H7 (cell line): ENCODE data around the gene SURF1. TPM values are rescaled to one million over a fixed set of nuclear protein-coding genes. Genes with fewer than 3 reads are reported as not detected.
"Not testable (repeated sequence)": the region's sequence is repeated elsewhere in the genome, so short reads cannot be mapped to it uniquely, and the experiment has no call there.

Source experiments
- DNase-seq: peaks from one replicate; pipeline ENCODE4 v3.0.0; 2012
- H3K27me3 ChIP-seq: 2 replicates; pipeline ENCODE4 v1.6.0; 2011; ENCODE audit warnings: mild to moderate bottlenecking, low read length; ENCODE audit not compliant: control insufficient read depth, insufficient read depth
- H3K36me3 ChIP-seq: replicated peaks from 2 replicates; pipeline ENCODE4 v1.5.1; 2011; ENCODE audit warnings: low read length; ENCODE audit not compliant: control insufficient read depth, insufficient read depth
- H3K4me3 ChIP-seq: 2 replicates; pipeline ENCODE4 v1.5.1; 2011; ENCODE audit warnings: low read depth, mild to moderate bottlenecking, control low read depth, low read length, moderate library complexity; ENCODE audit not compliant: insufficient read depth
- total RNA-seq: library from RNA; depleted of rRNA; stranded (reverse); fragments of >200 nt; shearing (Covaris generic); gene quantifications from 2 replicates; pipeline ENCODE4 v1.2.3, GENCODE V29; 2014

SURF1 gene
- total RNA-seq, 1 experiment from 2014 or later: 31.8 TPM

DNA sequence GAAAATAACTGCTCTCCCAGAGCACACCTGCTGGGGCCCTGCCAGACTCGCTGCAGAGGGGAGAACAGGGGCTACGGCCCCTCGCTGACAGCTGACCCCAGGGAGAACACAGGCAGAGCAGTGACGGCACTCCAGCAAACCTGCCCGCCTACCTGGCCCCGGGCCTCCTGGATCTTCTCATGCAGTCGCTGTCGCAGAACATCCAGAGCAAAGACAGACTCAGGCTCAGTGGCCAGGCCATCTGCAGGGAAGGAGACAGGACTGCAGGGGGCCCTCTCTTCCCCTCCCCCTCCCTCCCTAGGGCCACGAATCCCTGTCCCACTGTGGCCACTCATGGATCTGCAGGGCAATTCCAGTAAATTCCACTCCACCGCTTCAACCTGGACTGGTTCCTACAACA is 22.7 kb downstream of the SURF1 start:
- no peak overlapping the region for H3K4me3 ChIP-seq
- H3K27me3 ChIP-seq: no peaks in the 10 kb centered on the region
- no peak for DNase-seq
- peaks cover 22% of the 10 kb centered on the region for H3K36me3 ChIP-seq

DNA sequence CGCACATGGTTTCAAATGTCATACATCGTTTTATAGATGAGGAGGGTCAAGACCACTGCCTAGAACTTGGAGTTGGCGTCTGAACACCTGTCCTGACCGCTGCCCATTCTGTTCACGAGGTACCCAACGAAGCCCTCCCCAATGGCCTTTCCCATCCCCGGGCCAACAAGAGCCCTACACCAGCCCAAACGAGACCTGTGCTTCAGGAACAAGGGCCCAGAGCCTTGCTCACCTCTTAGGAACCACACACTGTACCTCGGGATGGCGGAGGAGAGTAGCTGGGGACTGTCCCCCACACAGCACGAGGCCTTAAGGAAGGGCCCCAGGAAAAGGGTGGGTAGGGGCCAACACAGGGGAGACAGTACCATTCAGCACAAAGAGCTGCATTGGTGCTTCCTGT is 23.3 kb downstream of the SURF1 start:
- Histone ChIP-seq H3K4me3 (no peak overlapping the region), H3K27me3 (no peaks in the 10 kb centered on the region), H3K36me3 (peaks cover 22% of the 10 kb centered on the region)
- no peak for DNase-seq

DNA sequence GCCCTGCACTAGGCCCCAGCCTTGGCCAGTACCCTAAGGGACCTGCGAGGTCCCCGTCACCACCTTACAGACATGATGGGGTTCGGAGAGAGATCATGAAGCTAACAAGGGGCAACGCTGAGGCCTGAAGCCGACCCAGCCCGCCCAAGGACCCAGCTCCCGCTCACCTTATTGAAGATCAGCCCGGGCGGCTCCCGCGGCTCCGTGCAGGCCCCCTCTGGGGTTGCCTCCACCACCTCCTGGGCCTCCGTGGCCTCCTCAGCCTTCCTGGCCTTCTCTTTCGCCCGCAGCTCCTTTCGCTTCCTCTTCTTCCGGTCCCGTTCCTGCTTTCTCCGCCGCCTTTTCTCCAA is 23.9 kb downstream of the SURF1 start:
- no peaks in the 10 kb centered on the region for H3K27me3 ChIP-seq
- peaks cover 22% of the 10 kb centered on the region for H3K36me3 ChIP-seq
- no peak for DNase-seq

DNA sequence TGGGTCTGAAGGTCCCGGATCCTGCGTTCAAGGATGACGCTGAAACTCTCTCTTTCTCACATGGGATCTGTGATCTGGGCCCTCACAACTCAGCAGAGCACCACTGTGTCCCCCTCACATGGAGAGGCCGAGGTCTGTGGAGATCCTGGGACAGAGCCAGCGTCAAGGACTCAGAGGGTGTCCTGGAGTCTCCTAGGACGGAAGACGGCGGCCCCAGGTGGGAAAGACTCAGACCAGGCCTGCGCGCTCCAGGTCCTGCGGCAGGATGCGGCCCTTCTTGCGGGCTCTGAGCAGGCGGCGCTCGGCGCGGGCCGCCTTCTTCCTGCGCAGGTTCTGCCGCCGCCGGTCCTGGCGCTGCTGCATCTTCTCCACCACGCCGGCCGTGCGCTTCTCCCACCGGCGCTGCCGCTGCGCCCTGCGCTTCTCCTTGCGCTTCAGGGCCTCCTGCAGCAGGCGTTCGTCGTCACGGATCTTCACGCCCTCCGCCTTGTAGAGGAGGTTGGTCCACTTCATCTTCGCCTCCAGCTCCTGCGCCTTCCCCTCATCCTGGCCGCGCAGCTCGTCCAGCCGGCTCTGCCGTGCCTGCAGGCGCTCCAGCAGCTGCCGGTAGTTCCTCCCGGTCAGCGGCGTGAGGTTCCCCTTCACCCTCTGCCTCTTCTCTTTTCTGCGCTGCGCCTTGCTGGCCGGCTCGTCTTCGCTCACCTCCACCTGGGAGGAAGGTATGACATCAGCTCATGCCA is 24.5 kb downstream of the SURF1 start:
- no peaks in the 10 kb centered on the region for H3K27me3 ChIP-seq

More for the DNA sequence above, 23.9 kb downstream of the SURF1 start:
- H3K4me3 ChIP-seq: no peak overlapping the region

DNA sequence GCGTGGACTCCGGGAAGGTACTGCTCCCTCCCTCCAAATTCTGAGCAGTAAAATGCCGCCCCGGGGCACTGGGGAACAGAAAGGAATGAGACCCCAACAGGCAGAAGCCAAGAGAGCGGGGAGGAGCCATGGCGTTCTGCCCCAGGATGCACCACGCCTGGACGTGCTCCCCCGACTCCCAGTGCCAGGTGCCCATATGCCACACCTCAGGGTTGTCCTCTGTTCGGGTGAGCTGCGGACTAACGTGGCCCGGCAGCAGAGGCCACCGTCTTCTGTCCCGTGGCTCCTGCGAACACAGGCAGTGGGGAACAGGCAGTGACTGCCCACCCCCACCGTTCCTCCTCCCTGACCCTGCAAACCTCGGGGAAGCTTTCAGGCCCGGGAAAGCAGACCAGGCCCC is 25.1 kb downstream of the SURF1 start:
- Histone ChIP-seq H3K27me3 (no peaks in the 10 kb centered on the region), H3K36me3 (peaks cover 22% of the 10 kb centered on the region), H3K4me3 (no peak overlapping the region)
- no peak for DNase-seq

More for the DNA sequence above, 24.5 kb downstream of the SURF1 start:
- Histone ChIP-seq H3K36me3 (peaks cover 22% of the 10 kb centered on the region), H3K4me3 (no peak overlapping the region)
- DNase-seq: no peak

DNA sequence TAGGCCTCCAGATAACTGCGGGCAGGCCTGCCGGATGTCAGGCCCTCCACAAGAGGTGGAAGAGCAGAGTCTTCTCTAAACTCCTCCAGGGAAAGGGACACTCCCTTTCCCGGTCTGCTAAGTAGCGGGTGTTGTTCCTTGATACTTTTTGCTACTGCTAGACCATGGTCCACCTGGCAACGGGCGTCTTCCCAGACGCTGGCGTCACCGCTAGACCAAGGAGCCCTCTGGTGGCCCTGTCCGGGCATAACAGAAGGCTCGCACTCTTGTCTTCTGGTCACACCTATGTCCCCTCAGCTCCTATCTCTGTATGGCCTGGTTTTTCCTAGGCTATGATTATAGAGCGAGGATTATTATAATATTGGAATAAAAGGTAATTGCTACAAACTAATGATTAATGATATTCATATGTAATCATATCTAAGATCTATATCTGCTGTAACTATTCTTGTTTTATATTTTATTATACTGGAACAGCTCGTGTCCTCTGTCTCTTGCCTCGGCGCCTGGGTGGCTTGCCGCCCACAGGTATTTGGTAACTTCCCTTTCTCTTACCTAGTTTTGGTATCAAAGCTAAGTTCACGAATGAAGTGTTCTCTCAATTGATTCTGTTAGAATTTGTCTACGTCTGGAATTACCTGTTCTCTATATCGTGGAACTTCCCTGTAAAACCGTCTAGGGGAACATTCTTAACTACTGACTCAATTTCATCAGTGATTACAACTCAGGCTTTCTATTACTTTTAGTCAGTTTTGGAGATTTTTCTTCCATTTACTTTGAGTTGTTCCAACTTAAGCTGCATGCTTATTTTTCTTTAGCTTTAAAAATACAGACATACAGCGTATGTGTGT is 26.8 kb downstream of the SURF1 start:
- not testable (repeated sequence) for DNase-seq, H3K4me3 ChIP-seq, H3K27me3 ChIP-seq
- peaks cover 22% of the 10 kb centered on the region for H3K36me3 ChIP-seq

DNA sequence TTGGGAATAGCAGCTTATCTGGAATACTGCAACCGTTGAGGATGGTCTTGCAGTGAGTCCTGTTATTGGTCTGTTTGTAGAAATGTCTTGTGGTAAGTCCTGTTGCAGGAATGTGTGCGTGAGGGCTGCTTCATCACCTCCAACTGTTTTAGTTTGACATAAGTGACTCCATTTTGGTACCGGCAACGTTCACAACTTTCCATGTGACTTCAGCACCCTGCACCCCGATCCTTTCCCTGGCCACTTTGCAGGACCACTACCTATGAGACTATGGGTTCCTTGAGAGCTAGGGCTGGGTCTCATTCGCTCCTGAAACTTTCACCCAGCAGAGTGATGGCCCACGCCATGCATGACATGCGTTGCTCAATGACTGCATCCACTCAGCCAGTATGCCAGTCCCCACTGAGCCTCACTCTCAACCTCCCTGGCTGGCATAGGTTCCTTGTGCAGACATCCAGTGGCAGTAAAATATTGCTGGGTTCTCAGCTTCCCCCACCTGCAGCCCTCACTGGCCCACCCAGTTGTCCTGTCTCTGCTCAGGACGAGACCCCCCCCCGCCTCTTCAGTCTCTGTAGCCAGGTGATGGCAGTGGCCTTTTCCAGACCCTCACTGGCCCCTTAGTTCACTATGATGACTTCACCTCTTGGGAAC is 28.3 kb downstream of the SURF1 start:
- H3K36me3 ChIP-seq: peaks cover 9% of the 10 kb centered on the region
- H3K4me3 ChIP-seq: no peak overlapping the region
- DNase-seq: no peak
- H3K27me3 ChIP-seq: no peaks in the 10 kb centered on the region

DNA sequence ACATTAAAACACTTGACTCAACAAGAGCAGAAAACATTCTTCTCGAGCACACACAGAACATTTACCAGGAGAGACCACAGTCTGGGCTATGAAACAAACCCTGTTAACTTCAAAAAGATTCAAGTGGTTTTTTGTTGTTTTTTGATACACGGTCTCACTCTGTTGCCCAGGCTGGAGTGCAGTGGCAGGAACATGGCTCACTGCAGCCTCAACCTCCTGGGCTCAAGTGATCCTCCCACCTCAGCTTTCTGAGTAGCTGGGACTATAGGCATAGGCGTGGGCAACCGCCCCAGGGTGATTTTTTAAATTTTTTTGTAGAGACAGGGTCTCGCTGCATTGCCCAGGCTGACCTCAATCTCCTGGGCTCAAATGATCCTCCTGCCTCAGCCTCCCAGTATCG is 29.3 kb downstream of the SURF1 start:
- H3K27me3 ChIP-seq, H3K36me3 ChIP-seq, DNase-seq, H3K4me3 ChIP-seq: not testable (repeated sequence)

DNA sequence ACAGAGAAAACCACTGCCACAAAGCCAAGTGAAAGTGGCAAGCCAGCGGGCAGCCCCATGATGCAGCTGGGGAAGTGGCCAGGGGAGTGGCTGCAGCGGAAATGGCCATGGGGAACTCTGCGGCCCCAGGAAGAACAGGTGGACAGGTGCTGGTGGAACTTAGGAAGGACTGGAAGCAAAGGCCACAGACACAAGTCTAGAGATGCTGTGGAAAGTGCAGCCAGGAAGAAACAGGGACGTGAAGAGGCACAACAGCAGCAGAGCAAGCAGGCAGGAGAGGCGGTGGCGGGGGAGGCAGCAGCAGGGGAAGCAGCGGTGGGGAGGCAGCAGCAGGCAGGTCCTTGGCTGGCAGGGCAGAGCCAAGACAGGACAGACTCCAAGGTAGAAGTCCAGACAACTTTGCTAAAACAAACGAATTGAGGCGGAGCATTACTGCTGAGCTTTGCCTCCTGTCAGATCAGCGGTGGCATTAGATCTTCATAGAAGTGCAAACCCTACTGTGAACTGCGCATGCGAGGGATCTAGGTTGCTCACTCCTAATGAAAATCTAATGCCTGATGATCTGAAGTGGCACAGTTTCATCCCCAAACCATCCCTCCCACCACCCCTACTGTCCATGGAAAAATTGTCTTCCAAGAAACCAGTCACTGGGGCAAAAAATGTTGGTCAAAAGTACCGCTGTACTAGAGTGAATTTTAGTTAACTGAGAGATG is 32.1 kb downstream of the SURF1 start:
- H3K36me3 ChIP-seq: no peaks in the 10 kb centered on the region
- no peak for DNase-seq
- H3K27me3 ChIP-seq: no peaks in the 10 kb centered on the region
- no peak overlapping the region for H3K4me3 ChIP-seq

DNA sequence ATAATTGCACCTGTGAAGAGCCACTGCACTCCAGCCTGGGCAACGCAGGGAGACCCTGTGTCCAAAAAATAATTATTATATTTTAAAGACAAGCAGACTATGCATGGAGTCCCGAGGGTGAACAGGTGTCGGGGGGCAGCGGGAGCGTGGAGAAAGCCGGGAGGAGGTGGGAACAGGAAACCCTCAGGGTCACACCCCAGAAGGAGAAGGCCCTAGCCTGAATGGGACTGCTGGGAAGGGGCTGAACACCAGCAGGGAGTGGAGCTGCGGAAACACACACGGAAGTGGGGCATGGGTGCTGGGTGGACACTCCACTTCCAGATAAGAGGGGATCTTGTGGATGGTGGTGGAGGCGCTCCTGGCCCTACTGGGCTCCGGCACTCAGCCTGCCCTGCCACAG is 33.1 kb downstream of the SURF1 start:
- Histone ChIP-seq H3K4me3 (no peak overlapping the region), H3K36me3 (no peaks in the 10 kb centered on the region)
- no peak for DNase-seq

DNA sequence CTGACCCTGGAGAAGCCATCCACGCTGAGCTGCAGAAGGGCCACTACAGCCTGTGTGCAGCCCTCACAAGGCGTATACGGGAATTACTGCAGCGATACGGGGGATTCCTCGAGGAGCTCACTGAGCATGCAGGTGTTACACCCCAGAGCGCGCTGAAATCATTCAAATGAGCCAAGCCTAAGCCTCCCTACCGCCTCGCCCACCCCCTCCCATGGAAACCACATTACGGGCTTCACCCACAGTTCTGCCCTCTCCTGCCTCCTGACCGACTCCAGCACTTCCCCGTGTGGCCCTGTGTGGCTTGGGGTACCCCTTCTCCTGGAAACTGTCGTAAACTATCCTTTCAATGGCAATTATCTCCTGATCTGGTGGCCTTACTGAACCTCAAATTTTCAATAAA is 33.6 kb downstream of the SURF1 start:
- Histone ChIP-seq H3K36me3 (no peaks in the 10 kb centered on the region), H3K4me3 (no peak overlapping the region), H3K27me3 (no peaks in the 10 kb centered on the region)
- DNase-seq: peak; percentile 32

More for the DNA sequence above, 33.1 kb downstream of the SURF1 start:
- H3K27me3 ChIP-seq: no peaks in the 10 kb centered on the region

DNA sequence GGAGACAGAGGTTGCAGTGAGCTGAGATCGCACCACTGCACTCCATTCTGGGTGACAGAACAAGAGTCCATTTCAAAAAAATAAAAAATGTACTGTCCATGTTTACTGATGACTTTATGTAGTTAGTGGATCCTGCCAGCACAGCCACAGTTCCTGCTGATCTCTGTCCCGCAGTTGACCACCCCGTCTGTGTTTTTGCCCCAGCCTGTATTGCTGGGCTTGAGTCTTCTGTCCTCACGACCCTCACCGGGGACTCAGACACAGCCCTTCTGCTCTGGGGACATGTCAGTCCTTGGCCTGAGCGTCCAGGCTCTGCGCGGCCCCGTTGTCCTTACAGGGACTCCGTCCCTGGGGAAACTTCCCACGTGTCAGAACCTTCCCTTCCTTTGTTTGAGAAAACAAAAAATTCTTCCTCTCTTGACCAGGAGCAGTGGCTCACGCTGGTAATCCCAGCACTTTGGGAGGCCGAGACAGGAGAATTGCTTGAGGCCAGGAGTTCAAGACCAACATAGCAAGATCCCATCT is 34.8 kb downstream of the SURF1 start:
- Histone ChIP-seq H3K36me3 (no peaks in the 10 kb centered on the region), H3K27me3 (no peaks in the 10 kb centered on the region), H3K4me3 (no peak overlapping the region)
- DNase-seq: peak; percentile 14

DNA sequence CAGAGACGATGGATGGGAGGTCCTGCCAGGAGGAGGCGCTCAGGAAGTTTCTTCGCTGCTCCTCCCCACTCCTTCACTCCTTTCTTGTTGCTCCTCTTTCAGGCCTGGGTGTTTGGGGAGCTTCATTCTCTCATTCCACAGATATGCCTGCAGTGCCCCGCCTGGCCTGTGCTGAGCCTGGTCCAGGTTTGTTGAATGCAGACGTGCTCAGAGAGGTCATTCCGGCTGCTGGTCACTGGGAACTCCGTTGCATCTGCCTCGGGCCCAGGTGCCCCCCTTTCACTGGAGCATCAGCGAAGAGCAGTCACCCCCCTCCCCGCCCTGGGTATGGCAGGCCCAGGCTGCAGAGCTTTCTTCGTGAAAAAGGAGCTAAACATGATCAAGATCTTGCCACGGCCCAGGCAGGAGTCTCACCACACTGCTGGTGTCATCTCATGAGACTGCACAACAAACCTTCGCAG is 35.8 kb downstream of the SURF1 start:
- DNase-seq: peak; percentile 78
- Histone ChIP-seq H3K4me3 (no peak overlapping the region), H3K27me3 (no peaks in the 10 kb centered on the region), H3K36me3 (no peaks in the 10 kb centered on the region)

DNA sequence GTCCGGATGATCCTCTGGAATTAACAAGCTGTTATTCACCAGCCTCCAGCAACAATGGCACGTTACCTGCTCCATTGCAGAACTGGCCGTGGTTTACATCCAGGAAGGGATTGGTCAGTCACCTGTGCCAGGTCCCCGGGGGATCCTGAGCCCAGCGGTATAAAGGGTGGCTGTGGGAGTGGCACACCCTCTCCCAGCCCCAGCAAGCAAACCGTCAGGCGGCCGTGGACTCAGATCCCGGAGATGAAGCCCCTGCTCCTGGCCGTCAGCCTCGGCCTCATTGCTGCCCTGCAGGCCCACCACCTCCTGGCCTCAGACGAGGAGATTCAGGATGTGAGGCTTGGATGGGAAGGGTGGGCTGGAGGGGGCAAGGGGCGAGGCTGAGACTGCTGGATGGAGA is 38.7 kb downstream of the SURF1 start:
- not testable (repeated sequence) for H3K36me3 ChIP-seq, H3K27me3 ChIP-seq, DNase-seq, H3K4me3 ChIP-seq
